Camera-type eye (tissue), 1 donor: ENCODE results near the gene RNF41. TPM values are rescaled to one million over a fixed set of nuclear protein-coding genes. Genes with fewer than 3 reads are reported as not detected.

Experiments used
- total RNA-seq: library from RNA; depleted of rRNA; stranded (reverse); fragments of >200 nt; gene quantifications from one replicate; pipeline ENCODE4 v1.2.3, GENCODE V29; 2014

RNF41 gene
- total RNA-seq: 79.0 TPM

DNA sequence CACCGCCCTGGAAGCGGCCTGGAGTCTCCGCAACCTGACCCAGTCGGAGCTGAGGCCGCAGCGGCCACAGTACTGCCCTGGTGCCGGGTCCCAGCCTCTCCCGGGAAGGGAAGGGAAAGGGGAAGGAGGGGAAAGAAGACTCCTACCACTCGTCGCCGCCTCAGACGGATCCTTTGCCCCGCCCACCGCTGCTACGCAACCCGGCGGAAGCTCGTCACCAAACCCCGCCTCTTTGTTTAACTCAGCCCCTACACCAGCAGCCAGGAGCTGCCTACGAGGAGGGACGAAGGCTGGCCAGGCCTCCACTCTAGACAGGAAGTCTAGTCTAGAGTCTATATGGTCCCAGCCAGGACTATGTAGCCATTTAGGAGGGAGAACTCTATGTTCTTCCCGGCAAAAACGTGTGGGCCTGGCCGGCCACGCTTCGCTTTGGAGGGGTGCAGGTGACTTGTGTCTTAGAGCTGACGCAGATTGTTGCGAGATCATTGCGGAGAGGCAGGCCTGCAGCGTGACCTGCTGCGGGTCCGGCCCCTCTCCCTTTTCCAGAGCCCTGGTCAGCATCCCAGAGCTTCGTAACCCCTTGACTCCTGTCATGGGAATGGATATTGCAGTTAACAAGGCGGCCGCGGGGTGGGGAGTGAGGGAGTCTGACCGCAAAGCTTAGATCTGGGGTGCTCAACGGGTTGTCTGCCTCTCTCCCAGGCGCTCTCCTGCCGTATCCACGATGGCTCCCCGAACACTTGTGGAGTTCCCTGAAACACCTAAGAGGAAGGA lies at the start of gene RNF41:
RNF41 (minus strand) TSS at position 166 of the 774 bp plus-strand sequence. CDS start 7,875 bp downstream, outside the sequence.

DNA sequence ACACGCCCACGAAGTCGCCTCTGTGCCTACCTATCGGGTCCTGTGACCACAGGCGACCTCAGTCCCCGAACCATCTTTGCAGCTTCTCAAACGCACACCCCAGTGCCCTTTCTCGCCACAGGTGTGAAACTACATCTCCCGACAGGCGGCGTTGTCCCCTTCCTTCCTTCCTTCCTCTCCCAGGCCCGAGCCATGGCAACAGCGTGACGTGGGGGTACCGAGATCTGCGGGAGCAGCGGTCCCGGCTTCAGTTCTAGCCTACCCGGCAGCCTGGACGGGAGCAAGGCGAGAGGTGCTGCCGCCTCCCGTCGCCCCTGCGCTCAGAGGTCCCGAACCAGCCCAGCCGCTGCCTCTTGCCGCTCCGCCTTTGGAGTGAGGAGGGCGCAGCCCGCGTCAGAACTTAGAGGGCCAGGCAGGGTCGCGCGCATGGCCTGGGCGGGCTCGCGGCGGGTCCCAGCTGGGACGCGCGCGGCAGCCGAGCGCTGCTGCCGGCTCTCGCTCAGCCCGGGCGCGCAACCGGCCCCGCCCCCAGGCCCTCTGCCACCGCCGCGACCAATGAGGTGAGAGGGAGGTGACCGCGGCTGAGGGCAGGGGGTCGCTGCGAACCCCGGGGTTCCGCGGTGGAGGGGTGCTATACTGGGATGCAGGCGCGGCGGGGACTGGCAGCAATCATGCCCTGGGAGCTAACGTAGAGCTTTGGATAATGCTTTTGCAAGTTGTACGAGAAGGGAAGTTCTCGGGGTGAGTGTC lies 45.1 kb upstream of the RNF41 start, which contains the start of gene COQ10A:
COQ10A (plus strand) TSS at position 250 of the 750 bp plus-strand sequence; CDS start at position 427, 177 bp downstream.

DNA sequence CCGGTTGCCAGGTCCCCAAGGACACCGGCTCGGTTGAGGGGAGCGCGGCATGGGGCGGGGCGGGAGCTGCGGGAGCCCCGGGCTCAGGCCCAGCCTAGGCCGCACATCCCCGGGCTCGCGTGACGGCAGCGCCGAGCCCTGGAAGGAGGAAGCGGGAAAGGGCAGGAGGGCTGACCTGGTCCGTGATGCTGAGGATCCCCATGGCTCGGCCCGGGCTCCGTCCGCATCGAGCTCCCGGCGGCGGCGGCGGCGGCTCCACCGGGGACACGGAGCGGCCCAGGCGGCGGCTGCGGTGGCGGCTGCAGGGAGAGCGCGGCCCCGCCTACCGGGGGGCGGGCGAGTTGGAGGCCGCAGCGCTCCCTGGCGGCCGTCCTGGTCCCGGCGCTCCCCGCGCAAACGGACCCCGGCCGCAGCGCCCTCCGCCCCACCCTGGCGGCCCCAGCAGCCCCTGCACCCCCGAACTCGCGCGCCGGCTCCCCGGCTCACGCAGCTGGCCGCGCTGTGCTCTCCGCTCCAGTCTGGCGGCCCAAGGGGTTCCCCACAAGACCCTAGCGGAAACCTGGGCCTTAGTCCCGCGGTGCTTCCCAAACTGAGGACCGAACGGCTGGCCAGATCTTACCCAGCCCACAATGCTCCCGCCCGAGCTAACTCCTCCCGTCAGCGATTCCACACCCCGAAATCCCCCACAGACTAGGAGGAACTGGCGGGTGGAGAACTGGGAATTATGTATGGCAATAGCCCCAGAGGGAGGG lies 36.5 kb upstream of the RNF41 start, which contains the start of gene ANKRD52:
ANKRD52 (minus strand) TSS at position 317 of the 752 bp plus-strand sequence; CDS start at position 202, 115 bp downstream.

DNA sequence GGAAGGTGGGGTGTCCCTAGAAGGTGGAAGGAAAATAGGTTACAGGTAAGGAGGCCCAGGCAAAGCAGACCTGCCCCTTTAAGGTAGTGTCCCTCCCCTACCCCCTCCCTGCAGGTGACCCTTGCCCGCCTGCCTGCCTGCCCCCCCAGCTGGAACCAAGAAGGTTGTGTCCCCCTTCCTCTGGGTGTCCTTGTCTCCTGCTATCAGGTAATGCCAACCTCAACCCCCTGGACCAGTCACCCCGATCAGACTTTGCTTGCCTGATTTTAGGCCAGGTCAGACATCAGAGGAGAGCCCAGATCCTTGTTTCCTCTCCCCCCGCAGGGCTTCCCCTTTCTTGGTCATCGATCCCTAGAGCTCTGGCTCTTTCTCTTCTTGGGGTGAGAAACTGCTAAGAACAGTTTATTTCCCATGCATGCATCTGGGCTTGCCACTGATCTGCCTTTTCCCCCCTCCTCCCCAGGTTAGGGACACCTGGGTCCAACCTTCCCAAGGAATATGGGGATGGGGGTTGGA lies 8.3 kb upstream of the RNF41 start, which contains the start of gene SLC39A5:
SLC39A5 (plus strand) TSS at position 136 of the 516 bp plus-strand sequence. CDS start 1,224 bp downstream, outside the sequence.

DNA sequence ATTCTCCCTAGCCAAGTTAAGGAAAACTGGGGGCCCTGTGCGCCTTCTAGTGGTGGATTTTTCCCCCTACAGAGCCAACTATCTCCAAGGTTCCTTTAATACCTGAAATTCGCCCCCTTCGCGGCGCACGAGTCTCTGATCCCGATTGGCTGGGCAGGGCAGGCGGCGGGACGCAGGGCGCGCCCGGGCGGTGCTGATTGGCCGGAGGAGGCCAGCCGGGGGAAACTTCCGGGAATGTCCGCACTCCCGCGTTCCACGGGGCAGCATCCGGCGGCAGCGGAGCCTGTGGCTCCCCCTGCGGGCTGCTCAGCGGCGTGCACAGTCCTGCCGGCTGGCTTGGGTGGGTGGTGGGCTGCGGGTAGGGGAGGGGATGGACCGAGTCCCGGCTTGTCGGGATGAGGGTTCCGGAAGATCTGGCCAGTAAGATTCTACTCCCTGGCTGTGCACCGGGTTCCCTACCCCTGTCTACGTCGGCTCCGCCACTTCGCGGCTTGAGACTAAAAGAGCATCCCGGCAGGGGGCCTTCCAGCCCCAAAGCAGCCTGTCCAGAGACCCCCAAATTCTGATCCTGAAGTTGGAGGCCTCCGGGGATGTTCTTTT lies 2.5 kb upstream of the RNF41 start, which contains the start of gene NABP2:
NABP2 (plus strand) TSS at position 241 of the 600 bp plus-strand sequence. CDS start 515 bp downstream, outside the sequence.

DNA sequence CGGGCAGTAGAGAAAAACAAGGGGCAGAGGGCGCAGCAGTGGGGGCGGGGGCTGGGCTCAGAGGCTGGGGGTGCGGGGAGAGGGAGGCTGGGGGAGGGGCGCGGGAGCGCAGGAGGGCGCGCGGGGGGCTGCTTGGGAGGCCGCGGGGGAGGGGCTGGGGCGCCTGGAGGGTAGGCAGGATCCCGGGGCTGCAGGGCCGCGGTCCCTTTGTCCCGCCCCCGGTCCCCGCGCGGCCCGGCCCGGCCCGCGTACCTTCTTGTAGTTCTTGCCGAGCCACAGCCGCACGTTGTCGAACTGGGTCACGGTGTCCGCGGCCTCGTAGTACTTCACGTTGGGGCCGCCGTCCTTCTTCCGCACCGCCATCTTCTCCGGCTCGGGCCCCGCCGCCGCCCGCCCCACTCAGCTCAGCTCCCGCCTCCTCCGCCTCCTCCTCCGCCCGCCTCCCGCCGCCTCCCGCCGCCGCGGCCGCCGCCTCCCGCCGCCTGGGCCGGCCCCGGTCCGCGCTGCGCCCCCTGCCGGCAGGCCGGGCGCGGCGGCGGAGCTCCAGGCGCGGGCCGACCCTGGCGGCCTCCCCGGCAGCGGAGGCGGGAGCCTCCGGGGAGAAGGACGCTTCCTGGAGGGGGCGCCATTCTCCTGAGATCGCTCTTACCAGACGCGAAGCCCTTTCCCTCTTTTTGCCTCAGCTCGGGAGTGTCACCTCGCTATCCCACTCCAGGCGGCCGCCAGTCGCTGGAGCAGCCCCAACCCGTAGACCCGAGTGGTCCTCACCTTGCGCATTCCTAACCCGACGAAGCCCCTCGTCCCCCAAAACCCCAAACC lies 32.4 kb downstream of the RNF41 start, which contains the start of gene SMARCC2:
SMARCC2 (minus strand) TSS at position 385 of the 819 bp plus-strand sequence; CDS start at position 363, 22 bp downstream.

DNA sequence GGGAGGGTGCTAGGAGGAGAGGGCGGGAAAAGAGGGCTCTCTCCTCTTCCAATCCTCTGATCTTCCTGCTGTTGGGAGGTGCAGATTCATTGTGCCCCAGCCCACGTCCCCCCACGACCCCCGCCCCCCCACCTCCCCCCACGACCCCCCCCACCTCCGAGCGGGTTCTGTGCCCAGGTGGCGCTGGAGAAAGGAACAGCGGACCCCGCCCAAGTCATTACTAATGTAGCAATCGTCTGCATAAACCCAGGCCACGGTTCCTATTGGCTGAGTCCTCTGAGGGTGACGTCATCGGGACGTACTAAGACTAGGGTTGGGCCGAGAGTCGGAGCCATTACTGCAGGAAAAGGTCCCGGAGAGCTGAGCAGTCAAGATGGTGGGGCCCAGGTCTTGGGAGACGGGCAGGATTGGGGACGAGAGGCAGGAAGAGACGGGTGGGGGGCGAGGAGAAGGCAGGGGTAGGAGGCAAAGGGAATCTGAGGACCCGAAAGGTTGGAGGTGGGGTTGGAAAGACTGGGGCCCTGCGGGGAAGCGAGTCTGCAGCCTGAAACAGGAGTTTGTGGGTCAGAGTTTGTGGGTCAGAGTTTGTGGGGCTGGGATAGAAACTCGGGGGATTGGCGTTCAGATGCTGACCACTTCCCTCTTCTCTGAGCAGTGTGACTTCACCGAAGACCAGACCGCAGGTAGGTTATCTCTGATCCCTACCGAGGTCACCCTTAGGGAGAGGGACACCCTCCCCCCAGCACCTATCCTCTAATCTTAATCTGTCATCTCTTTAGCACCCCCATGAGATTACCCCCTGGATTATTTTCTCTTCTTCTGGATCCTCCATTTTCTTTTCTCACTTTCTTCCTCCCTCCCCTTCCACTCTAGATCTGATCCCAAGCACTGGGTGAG lies 63.4 kb downstream of the RNF41 start, which contains the start of gene MYL6:
MYL6 (plus strand) TSS at position 331 of the 897 bp plus-strand sequence; CDS start at position 374, 43 bp downstream.

Other genes starting within 250 kb of the RNF41 start
- 84.3 TPM for gene RAB5B, start 247.8 kb downstream of the RNF41 start, total RNA-seq
- 20.3 TPM for gene SUOX, start 224.6 kb downstream of the RNF41 start, total RNA-seq
- 6.3 TPM for gene IKZF4, start 200.9 kb downstream of the RNF41 start, total RNA-seq
- 457 TPM for gene RPS26, start 180.0 kb downstream of the RNF41 start, total RNA-seq
- gene ERBB3, start 141.8 kb downstream of the RNF41 start, total RNA-seq: 28.4 TPM
- 85.4 TPM for gene PA2G4, start 117.4 kb downstream of the RNF41 start, total RNA-seq
- gene RPL41, start 105.3 kb downstream of the RNF41 start, total RNA-seq: 774 TPM
- 9.2 TPM for gene ZC3H10, start 103.7 kb downstream of the RNF41 start, total RNA-seq
- 59.4 TPM for gene ESYT1, start 93.7 kb downstream of the RNF41 start, total RNA-seq
- gene MYL6B, start 69.3 kb downstream of the RNF41 start, total RNA-seq: 153 TPM
- 753 TPM for gene MYL6, start 63.6 kb downstream of the RNF41 start, total RNA-seq
- gene SMARCC2, start 32.4 kb downstream of the RNF41 start, total RNA-seq: 116 TPM
- 25.8 TPM for gene NABP2, start 2.4 kb upstream of the RNF41 start, total RNA-seq
- gene SLC39A5, start 8.1 kb upstream of the RNF41 start, total RNA-seq: 2.4 TPM
- 22.9 TPM for gene ANKRD52, start 36.5 kb upstream of the RNF41 start, total RNA-seq
- gene COQ10A, start 45.0 kb upstream of the RNF41 start, total RNA-seq: 17.2 TPM
- 109 TPM for gene CS, start 78.4 kb upstream of the RNF41 start, total RNA-seq
- 76.5 TPM for gene CNPY2, start 94.1 kb upstream of the RNF41 start, total RNA-seq
- 64.0 TPM for gene PAN2, start 112.1 kb upstream of the RNF41 start, total RNA-seq
- 0.71 TPM for gene IL23A, start 117.0 kb upstream of the RNF41 start, total RNA-seq
- 152 TPM for gene STAT2, start 138.2 kb upstream of the RNF41 start, total RNA-seq
- not detected for gene APOF, start 140.9 kb upstream of the RNF41 start, total RNA-seq
- 24.6 TPM for gene TIMELESS, start 227.5 kb upstream of the RNF41 start, total RNA-seq
- gene MIP, start 232.7 kb upstream of the RNF41 start, total RNA-seq: 303 TPM
- gene SPRYD4, start 246.7 kb upstream of the RNF41 start, total RNA-seq: 2.8 TPM